Lower lobe of right lung (tissue), 2 donors: ENCODE results near the gene HEXD. TPM values are rescaled to one million over a fixed set of nuclear protein-coding genes. Genes with fewer than 3 reads are reported as not detected.
"Not testable (repeated sequence)": the region's sequence is repeated elsewhere in the genome, so short reads cannot be mapped to it uniquely, and the experiment has no call there.

Experiments
- ATAC-seq, 2 donors: fragments of 200-7000 bp; cut with Tn5 transposase; one replicate each; pipeline ENCODE4 v1.9.1; 2020 to 2022; ENCODE audit warnings: mild to moderate bottlenecking in 2 of 2, moderate library complexity in 2 of 2
- DNase-seq: peaks from one replicate; pipeline ENCODE4 v3.0.0-alpha.2; 2020
- H3K27ac ChIP-seq: fragments of 200-600 bp; one replicate; pipeline ENCODE4 v1.8.0; 2022
- H3K27me3 ChIP-seq: fragments of 200-600 bp; one replicate; pipeline ENCODE4 v1.8.0; 2022; ENCODE audit warnings: low read depth
- H3K36me3 ChIP-seq: fragments of 200-600 bp; one replicate; pipeline ENCODE4 v1.8.0; 2022; ENCODE audit warnings: mild to moderate bottlenecking
- H3K4me1 ChIP-seq: fragments of 200-600 bp; one replicate; pipeline ENCODE4 v1.8.0; 2022
- H3K4me3 ChIP-seq: fragments of 200-600 bp; one replicate; pipeline ENCODE4 v1.8.0; 2022; ENCODE audit warnings: mild to moderate bottlenecking
- H3K9me3 ChIP-seq: fragments of 200-600 bp; one replicate; pipeline ENCODE4 v1.8.0; 2022
- CTCF ChIP-seq: fragments of 200-600 bp; IDR thresholded peaks from one replicate; pipeline ENCODE4 v1.8.0; 2022; ENCODE audit warnings: antibody characterized with exemption, mild to moderate bottlenecking
- intact Hi-C: fragments of 100-400 bp; cut with DNase I; formaldehyde crosslinking; loops from one replicate; pipeline ENCODE4 v1.11.0; 2022
- total RNA-seq: library from RNA; stranded (reverse); fragmentation: NEBNext Ultra II Directional; extraction: Animal tissue kit (Norgen Biotek cat#: 25700); gene quantifications from one replicate; pipeline ENCODE4 v1.2.1, GENCODE V29; 2021
- donor health status: DM: no; HTN: yes; CAD: no; lungs with severe emphysema.

The HEXD gene
- total RNA-seq, 1 donor from 2014 or later: 60.2 TPM

GRCh38 chr17:82410014-82410716 lies 8.0 kb upstream of the HEXD start:
- no peaks in the 10 kb centered on the region for H3K9me3 ChIP-seq
- intact Hi-C loops: no loop called here

DNA sequence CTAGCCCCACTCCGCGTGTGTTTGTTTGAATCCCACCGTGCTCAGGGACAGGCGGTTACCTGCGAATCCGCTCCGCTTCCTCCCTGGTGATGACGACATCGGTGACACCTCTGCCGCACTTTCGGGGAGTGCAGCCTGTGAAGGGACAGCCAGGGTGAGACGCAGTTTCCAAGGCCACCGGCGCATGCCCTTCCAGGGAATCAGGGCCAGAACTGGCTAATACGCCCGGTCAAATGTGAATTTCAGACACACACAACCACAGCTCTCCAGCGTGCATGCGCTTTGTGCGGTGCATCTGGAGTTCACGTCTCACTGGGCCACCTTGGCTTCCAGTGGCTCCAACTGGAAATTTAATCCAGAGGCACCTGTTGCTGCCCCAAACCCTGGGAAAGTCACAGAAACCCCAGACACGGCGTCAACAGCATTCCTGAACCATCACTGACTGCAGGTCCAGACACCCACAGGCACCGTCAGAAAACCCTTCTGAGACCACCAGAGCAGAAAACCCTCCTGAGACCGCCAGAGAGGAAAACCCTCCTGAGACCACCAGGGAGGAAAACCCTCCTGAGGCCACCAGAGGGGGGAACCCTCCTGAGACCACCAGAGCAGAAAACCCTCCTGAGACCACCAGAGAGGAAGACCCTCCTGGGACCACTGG lies 6.6 kb upstream of the HEXD start:
- DNase-seq (no peak), ATAC-seq (no peak)
- intact Hi-C loops: no loop called here
- Histone ChIP-seq H3K27me3 (no peaks in the 10 kb centered on the region), H3K36me3 (peaks cover 6% of the 10 kb centered on the region), H3K4me3 (no peak overlapping the region), H3K4me1 (peaks cover 7% of the 10 kb centered on the region), H3K9me3 (no peaks in the 10 kb centered on the region), H3K27ac (no peak overlapping the region)
- no peak for TF ChIP-seq CTCF

More at GRCh38 chr17:82410014-82410716, 8.0 kb upstream of the HEXD start:
- Histone ChIP-seq H3K27me3 (no peaks in the 10 kb centered on the region), H3K4me1 (peaks cover 7% of the 10 kb centered on the region), H3K27ac (no peak overlapping the region), H3K36me3 (peaks cover 10% of the 10 kb centered on the region), H3K4me3 (no peak overlapping the region)
- no peak for DNase-seq
- no peak for ATAC-seq
- TF ChIP-seq CTCF: no peak

- intact Hi-C loops, H3K4me3 ChIP-seq, ATAC-seq: not testable (repeated sequence)
Observed at GRCh38 chr17:82412081-82412480, 6.1 kb upstream of the HEXD start.

GRCh38 chr17:82412535-82413520 lies 5.3 kb upstream of the HEXD start:
- intact Hi-C loops: no loop called here
- no peak for DNase-seq
- no peak for ATAC-seq

More at GRCh38 chr17:82412081-82412480, 6.1 kb upstream of the HEXD start:
- H3K36me3 ChIP-seq, H3K27ac ChIP-seq, H3K27me3 ChIP-seq, DNase-seq, H3K9me3 ChIP-seq, H3K4me1 ChIP-seq: not testable (repeated sequence)

GRCh38 chr17:82414548-82415281 lies 3.4 kb upstream of the HEXD start:
- peak; percentile 54 to 74 for ATAC-seq
- no peak overlapping the region for H3K27ac ChIP-seq
- intact Hi-C loops: no loop called here
- H3K9me3 ChIP-seq: no peaks in the 10 kb centered on the region
- DNase-seq: peak; percentile 81
- H3K36me3 ChIP-seq: no peaks in the 10 kb centered on the region
- H3K27me3 ChIP-seq: no peaks in the 10 kb centered on the region
- peak; percentile 55 for TF ChIP-seq CTCF
- no peak overlapping the region for H3K4me3 ChIP-seq
- peaks cover 22% of the 10 kb centered on the region for H3K4me1 ChIP-seq

More at GRCh38 chr17:82412535-82413520, 5.3 kb upstream of the HEXD start:
- H3K9me3 ChIP-seq: no peaks in the 10 kb centered on the region
- no peak for TF ChIP-seq CTCF
- H3K36me3 ChIP-seq: peaks cover 6% of the 10 kb centered on the region
- H3K27ac ChIP-seq: no peak overlapping the region
- peaks cover 13% of the 10 kb centered on the region for H3K4me1 ChIP-seq
- no peaks in the 10 kb centered on the region for H3K27me3 ChIP-seq
- H3K4me3 ChIP-seq: no peak overlapping the region
